ENCODE data around the gene ANGPTL7. TPM values are rescaled to one million over a fixed set of nuclear protein-coding genes. Genes with fewer than 3 reads are reported as not detected.

ANGPTL7 gene
- total RNA-seq, 1 donor, result under 0.01 TPM

DNA sequence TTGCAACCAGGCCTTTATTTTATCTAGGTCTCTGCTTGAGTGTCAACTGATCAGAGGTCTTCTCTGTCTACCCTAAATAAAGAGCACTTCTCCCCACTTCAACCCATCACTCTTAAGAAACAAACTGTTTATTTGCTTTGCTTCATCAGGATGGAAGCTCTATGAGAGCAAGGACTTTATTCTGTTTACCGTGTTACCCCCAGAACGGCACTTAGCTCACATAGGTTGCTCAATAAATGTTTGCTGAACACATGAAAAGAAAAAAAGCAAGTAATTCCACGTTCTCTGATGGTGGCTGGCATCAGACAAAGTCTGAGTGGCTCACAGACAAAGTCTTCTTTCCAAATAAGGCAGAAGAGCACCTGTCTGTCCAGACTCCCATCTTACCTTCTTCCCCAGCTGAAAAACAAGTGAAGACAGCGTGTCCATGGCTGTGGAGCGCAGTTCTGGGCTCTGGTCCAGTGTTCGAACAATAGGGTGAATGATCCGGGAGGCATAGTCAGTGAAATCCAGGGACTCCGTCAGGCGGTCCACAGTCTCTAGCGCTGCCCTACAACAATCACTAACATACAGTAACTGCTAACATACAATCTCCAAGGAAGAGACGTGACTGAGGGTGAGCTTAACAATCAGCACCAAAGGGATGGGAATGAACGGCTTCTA lies 22.9 kb downstream of the ANGPTL7 start:
- no peak for TF ChIP-seq CTCF (IDR thresholded peaks at IDR 0.05; ENCODE audit: insufficient read depth, low read length)

GRCh38 chr1:11214698-11215380 lies 25.7 kb downstream of the ANGPTL7 start:
- H3K4me3 ChIP-seq (ENCODE audit: low read depth, low read length), result no peak overlapping the region
- TF ChIP-seq CTCF (IDR thresholded peaks at IDR 0.05; ENCODE audit: insufficient read depth, low read length), result no peak
- no peak for DNase-seq (ENCODE audit: low read depth)

More for the DNA sequence above, 22.9 kb downstream of the ANGPTL7 start:
- no peak overlapping the region for H3K4me3 ChIP-seq (ENCODE audit: low read depth, low read length)
- no peak for DNase-seq (ENCODE audit: low read depth)

- DNase-seq (ENCODE audit: low read depth), result no peak
- TF ChIP-seq CTCF (IDR thresholded peaks at IDR 0.05; ENCODE audit: insufficient read depth, low read length), result no peak
- H3K4me3 ChIP-seq (ENCODE audit: low read depth, low read length), result no peak overlapping the region
Measured at GRCh38 chr1:11215381-11216005, 26.3 kb downstream of the ANGPTL7 start.

- DNase-seq (ENCODE audit: low read depth), result no peak
- no peak for TF ChIP-seq CTCF (IDR thresholded peaks at IDR 0.05; ENCODE audit: insufficient read depth, low read length)
- H3K4me3 ChIP-seq (ENCODE audit: low read depth, low read length), result no peak overlapping the region
Measured at GRCh38 chr1:11216074-11216473, 26.9 kb downstream of the ANGPTL7 start.

DNA sequence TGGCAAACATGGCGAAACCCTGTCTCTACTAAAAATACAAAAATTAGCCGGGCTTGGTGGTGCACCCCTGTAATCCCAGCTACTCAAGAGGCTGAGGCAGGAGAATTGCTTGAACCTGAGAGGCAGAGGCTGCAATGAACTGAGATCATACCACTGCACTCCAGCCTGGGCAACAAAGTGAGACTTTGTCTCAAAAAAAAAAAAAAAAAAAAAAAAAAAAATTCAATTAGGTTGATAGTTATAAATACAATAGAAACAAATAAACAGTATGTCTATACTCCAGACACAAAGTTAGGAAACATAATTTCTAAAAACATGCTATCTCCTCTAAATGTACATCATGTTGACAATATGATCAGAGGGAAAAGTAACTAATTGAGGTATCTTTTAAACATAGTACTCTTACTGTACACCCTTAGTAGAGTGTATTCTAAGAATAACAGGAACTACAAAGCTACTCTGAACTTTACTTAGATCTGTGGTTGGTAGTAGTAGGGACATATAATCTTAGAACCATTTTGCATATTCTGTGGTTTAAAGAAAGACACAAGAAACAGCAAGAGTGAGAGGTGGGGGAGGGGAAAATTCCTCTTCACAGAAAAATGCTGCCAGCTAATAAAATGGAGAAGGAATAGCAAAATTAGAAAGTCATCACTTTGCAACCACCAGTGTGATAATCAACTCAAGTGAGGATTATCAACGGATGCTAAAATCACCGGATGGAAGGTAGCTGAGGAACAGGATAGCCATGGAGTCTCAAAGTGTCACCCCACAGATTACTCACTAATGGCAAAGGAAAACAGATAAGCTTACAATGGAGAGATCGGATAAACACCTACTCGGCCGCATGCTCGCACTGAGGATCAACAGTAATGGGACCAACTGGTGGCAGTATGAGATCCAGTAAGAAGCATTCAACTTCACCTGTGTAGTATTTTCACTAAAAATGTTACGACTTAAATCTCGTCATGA lies 38.2 kb downstream of the ANGPTL7 start:
- no peak overlapping the region for H3K4me3 ChIP-seq (ENCODE audit: low read depth, low read length)
- no peak for DNase-seq (ENCODE audit: low read depth)
- no peak for TF ChIP-seq CTCF (IDR thresholded peaks at IDR 0.05; ENCODE audit: insufficient read depth, low read length)

DNA sequence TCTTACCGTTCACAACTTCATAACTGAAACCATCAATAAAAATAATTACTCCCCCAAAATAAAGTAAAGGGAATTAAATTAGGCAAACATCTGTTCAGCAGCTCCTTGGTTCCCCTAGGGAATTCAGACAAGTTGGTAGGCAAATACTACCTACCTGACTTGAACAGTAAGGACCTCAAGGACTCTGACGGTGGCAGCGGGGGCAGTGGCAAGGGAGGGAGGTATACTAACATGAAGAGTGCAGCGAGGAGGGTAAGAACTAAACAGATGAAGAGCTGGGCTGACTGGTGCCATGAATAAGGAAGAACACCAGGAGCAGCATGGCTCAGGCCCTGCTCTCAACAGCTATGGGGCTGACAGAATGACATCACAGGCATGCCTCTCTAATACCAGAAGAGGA lies 40.0 kb downstream of the ANGPTL7 start:
- TF ChIP-seq CTCF (IDR thresholded peaks at IDR 0.05; ENCODE audit: insufficient read depth, low read length), result no peak
- DNase-seq (ENCODE audit: low read depth), result no peak
- no peak overlapping the region for H3K4me3 ChIP-seq (ENCODE audit: low read depth, low read length)

Data from fibroblast of the aortic adventitia (primary cell).